Activated naive CD4-positive, alpha-beta T cell treated with Interleukin-2 at 50 U/mL for 16 hours (primary cell): ENCODE data around the gene PHLDA2.

ENCODE experiments used
- DNase-seq: peaks from one replicate; pipeline ENCODE4 v3.0.0-alpha.2; 2020

PHLDA2 gene, protein sequence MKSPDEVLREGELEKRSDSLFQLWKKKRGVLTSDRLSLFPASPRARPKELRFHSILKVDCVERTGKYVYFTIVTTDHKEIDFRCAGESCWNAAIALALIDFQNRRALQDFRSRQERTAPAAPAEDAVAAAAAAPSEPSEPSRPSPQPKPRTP

GRCh38 chr11:2928605-2929530 is at the start of gene PHLDA2:
PHLDA2 (minus strand) TSS chr11:2929420; CDS start chr11:2929364, 56 bp downstream.
- peak; percentile 72 for DNase-seq

DNA sequence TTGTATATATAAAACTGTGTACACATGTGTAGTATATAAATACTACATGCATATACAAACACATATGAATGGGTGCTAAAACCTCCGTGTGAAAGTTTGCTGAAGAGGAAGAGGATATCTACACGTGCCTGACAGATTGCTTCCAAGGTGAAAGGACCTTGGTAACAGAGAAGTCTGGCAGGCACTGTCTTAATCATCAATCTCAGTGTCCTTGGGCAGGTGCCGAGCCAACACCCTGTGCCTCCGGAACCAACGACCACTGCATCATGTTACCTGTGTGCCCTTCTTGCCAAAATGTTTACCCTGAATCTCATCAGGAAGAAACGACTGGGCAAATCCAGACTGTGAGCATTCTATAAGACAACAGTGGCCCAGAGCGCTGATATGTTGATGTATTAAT is 47.9 kb upstream of the PHLDA2 start:
- DNase-seq: no peak

- DNase-seq: no peak
Measured at GRCh38 chr11:2976294-2977063, 47.3 kb upstream of the PHLDA2 start.

GRCh38 chr11:2975594-2975993 is 46.4 kb upstream of the PHLDA2 start:
- peak; percentile 41 for DNase-seq

DNA sequence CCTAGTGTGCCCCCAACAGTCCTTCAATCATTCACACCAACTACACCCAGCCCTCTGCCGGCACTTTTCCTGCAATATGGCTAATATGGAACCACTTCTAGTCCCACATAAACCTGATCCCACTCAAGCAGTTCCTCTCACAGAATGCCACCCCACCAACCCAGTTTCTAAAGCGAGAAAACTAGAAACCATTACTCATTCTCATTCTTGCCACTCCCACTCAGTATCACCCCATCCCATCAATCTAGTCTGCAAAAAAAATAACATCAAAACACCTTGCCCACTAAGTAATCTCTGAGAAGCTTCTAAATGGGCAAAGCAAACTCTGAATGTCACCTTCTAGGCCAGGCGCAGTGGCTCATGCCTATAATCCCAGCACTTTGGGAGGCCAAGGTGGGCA is 45.1 kb upstream of the PHLDA2 start:
- DNase-seq: no peak

DNA sequence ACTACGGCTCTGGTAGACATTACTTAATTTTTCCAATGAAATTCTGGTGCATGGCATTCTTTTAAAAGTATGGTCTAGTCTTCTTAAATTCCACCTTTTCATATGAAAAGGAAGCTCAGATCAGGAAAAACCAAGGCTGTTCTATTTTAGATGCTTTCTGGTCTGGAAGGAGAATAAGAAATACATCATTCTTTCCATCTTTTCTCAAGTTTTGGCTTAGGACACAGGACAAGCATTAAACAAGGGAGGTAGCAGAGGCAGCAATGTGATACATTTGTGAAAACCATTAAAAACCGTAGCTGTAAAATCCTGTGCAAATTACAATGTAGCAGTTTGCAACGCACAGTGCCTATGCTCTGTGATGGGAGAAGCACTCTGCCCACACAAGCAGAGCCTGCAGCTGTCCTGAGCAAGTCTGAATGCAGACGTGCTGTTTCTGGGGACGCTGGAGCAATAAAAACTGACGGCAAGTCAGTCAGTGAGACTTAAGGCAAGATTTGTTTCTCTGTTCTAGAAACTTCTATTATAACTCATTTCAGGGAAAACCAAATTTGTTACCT is 39.2 kb upstream of the PHLDA2 start:
- DNase-seq: no peak

DNA sequence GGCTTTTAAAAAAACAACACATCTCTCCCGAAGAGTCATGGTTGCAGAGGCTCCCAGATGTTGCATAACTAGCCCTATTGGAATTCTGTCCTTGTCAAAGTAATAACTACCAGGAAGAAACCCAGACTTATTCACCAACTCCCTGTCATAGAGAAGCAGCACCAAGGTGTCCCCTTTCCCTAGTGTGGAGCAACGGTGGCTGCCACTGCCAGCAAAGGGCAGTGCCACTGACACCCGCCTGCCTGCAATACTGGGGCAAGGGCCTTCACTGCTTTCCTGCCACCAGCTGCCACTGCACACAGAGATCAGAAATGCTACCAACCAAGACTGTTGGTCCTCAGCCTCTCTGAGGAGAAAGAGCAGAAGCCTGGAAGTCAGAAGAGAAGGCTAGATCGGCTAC is 35.6 kb upstream of the PHLDA2 start:
- DNase-seq: no peak

DNA sequence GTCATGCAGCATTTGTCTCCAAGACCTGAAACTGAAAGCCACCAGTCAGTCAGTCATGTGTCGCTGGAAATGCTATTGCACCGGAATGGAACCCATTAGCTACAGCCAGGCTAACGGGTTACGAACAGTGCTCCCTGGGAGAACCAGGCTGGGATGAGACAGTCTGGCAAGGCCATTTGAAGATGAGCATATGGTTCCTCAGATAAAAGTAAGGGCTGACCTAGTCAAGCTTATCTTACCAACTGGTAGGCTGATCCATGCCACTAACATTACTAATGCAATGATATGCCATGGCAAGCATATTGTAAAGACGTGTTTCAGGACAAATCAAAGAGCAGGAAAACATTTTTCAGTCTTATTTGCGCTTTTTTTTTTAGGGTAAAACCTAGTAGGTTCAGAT is 34.5 kb upstream of the PHLDA2 start:
- DNase-seq: no peak

DNA sequence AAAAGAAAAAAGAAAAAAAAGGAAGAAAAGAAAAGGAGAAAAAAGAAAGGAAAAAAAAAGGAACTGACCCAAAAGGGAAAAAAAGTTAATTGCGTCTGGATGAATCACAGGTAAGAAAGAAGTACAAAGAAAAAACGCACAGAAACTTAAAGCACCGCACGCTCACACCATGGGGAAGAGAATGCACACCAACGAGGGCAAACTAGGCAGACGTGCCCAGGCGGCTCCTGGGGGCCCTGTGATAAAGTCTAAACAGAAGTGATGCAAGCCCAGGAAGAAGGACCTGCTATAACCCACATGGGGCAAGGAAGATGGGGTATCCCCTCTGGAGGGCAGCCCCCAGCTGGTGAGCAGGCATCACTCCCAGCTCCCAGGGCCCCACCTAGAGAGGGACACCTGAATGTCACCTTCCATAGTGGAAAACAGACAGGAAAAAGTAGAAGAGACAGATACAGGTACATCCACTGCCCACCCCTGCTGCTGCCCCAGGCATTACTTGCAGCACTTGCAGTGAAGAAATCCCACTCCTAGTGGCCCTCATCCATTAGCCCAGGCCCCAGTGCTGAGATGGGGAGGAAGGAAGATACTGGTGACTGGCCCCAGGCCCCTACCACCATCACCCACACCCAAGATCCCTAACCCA is 34.0 kb upstream of the PHLDA2 start:
- DNase-seq: no peak

DNA sequence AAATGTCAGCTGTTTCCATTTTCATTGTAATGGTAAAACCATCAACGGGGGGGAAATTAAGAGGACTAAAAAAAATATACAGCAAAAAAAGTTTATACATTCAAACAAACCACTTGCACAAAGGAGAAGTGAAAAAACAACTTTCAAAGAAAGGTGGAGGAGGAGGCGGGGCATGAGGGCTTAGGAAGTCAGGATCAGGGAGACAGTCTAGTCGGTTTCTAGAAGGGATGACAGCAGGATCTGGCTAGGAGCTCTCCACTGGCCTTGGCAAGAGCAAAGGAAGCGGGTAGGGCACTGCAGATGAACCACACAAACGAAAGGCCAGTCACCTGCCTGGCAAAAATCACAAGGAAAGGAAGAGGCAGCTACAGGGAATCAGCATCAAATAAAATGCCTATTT is 31.9 kb upstream of the PHLDA2 start:
- DNase-seq: no peak

DNA sequence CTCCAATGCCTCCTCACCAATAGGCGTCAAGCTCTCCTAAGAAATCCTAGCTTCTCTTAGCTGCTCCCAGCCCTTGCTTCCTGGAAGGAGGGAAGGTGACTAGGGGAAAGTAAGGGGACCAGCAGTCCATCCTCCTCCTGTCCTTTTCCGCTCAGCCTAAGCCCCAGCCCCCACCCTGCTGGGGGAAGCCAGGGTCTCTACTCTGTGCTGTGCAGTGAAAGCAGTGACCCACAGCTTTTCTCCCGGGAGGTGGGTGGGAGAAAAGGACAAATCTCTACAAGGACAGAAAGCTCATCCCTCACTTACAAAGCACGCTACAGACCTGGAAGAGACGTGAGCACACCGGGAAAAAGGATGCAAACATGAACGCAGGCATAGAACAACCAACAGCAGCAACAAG is 30.9 kb upstream of the PHLDA2 start:
- no peak for DNase-seq

DNA sequence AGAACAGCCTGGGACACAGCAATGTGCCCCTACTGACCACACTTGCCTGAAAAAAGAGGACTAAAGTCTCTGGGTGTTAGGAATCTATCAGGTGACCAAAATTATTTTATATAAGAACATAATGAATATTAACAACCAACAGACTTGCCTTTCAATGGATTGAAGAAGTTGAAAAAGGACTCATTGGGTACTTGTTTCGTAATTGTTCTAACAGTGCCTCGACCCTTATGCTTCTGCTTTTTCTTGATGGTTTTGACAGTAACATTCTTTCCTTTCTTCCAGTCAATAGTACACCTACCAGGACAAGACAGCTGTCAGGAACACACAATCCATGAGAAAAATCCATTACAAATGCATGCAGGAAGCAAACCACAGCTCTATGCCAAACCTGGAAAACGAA is 29.0 kb upstream of the PHLDA2 start:
- no peak for DNase-seq

- DNase-seq: no peak
Measured at GRCh38 chr11:2955906-2956476, 26.8 kb upstream of the PHLDA2 start.

GRCh38 chr11:2954263-2954662 is 25.0 kb upstream of the PHLDA2 start:
- DNase-seq: no peak

- no peak for DNase-seq
Measured at GRCh38 chr11:2952290-2952689, 23.1 kb upstream of the PHLDA2 start.

GRCh38 chr11:2951231-2952110 is 22.3 kb upstream of the PHLDA2 start:
- DNase-seq: no peak

DNA sequence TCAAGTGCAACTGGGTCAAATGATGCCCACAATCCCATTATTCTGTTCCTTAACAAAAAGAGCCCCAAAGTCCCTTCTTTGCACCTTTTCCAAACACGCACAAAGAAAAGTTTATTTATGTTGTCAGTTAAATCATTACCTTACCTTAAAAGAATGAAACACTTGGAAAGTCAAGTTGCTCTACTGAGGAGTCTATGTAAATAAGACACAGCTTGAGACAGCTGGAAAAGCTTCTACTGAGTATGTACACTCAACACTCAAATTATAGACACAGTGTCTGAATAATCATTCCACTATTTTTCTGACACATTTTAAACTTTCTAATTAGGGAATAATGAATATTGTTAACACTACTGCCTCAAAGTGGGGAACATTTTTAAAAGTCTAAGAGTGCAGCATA is 21.6 kb upstream of the PHLDA2 start:
- no peak for DNase-seq

DNA sequence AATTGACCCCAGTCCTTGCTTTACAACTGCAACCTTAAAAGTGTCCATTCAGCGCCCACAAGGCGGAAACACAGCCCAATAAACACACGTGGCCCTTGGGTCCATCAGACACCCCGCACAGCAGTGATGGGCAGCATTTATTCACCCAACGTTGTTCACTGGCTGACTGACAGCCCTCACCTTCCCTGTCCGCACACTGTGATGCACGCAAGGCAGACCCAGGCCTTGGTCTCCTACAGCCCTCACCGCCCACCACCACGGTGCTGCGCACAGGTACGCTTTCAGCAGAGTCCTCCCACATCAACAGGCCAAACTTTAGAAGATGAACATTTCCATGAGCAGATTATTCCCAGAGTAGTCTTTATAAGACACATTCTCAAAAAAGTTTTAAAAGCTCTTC is 20.7 kb upstream of the PHLDA2 start:
- no peak for DNase-seq

DNA sequence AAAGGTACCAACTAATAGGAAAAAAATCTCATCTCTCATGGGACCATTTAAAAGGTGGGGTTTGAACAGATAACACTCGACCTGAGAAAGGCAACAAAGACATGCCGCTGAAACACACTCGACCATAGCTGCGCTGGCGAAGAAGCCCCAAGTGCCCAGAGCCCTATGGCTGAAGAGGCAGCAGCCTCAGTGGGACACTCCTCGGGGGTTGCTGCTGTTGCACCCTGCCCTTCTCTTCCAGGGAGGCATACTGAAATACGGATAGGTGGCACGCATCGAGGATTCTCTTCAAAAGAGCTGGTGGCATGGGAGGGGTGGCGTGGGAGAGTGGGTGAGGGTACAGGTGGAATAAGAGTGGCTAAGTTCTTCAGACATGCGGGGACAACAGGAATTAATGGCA is 18.5 kb upstream of the PHLDA2 start:
- DNase-seq: no peak

DNA sequence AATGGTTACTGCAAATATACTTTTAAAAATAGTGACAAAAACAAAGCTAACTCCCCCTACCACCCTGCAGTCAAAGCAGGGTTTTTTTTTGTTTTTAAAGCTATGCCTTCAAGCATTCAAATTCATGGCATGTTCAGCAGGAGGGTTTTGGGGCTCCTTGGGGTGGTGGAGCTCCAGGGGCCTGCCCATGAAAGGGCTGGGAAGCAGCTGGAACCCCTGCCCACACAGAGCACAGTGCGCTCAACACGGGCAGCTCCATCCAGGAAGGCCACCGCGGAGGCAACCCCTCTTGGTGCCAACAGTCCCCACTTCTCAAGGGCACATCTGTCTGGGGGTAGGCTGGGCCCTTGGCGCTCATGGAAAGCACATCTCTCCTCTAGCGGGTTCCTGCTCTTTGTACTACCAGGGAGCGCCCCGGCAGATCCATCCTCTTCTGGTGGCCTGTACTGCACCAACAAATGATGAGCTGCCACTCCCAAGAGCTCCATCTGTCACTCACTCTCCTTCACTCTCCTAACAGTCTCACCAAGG is 16.6 kb upstream of the PHLDA2 start:
- DNase-seq: no peak
